Adipocyte (in vitro differentiated cells): ENCODE measurements around the gene CHRDL1.
A peak's percentile ranks its signal among the peaks of the same experiment; 100 is the strongest.
"Not testable (repeated sequence)": the region's sequence is repeated elsewhere in the genome, so short reads cannot be mapped to it uniquely, and the experiment has no call there.

Experiments
- DNase-seq: peaks from one replicate; pipeline ENCODE4 v3.0.0-alpha.2; 2015; ENCODE audit warnings: low read depth
- H3K27me3 ChIP-seq: replicated peaks from 2 replicates; pipeline ENCODE4 v1.7.0; 2013; ENCODE audit warnings: mild to moderate bottlenecking, low read length, moderate library complexity; ENCODE audit not compliant: control insufficient read depth, insufficient read depth
- H3K36me3 ChIP-seq: 2 replicates; pipeline ENCODE4 v1.7.0; 2013; ENCODE audit warnings: low read length, mild to moderate bottlenecking, moderate library complexity; ENCODE audit not compliant: control insufficient read depth, insufficient read depth, severe bottlenecking
- H3K4me1 ChIP-seq: 2 replicates; pipeline ENCODE4 v1.7.0; 2013; ENCODE audit warnings: mild to moderate bottlenecking, low read length, moderate library complexity; ENCODE audit not compliant: control insufficient read depth, insufficient read depth
- H3K4me3 ChIP-seq: 2 replicates; pipeline ENCODE4 v1.7.0; 2013; ENCODE audit warnings: mild to moderate bottlenecking, low read length, moderate library complexity
- H3K9ac ChIP-seq: 2 replicates; pipeline ENCODE4 v1.7.0; 2013; ENCODE audit warnings: mild to moderate bottlenecking, low read length, moderate library complexity
- H3K9me3 ChIP-seq: 2 replicates; pipeline ENCODE4 v1.7.0; 2013; ENCODE audit warnings: mild to moderate bottlenecking, low read length, moderate library complexity; ENCODE audit not compliant: control insufficient read depth

CHRDL1 gene

DNA sequence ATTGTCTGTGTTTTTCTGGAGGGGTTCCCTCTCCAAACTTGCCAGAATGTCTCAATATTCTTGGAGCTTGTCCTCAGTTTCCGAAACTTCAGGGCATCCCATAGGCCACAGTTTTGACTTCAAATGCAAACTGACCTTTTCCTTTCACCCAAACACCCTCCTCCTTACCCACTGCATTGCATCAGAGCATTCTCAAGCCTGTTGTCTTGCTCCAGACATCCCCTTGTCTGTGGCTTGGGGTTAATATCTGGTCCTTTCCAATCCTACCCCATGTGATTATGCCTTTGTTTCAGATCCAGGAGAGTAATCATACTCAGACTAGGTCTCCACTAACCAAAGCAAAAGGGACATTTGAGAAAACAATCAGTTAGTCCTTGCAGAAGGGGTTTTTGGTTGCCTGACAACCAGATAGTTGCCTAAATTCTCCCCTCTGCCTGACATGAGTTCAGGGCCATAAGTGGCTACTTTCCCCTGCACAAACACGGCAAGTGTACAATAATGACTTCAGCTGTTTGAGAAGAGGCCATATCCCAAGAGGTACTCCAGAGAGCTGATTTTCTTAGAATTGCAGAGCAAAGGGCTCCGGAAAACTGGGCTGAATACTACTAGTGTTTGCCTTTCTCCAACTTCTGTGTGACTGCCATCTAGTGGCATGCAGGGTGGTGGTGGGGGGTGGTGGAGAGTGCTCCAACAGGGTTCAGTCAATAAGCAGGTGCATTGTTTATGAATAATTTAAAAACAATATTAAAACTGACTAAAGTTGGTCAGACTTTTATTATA is 130.2 kb downstream of the CHRDL1 start:
- H3K4me1 ChIP-seq: peaks cover 6% of the 10 kb centered on the region
- peaks cover 14% of the 10 kb centered on the region for H3K27me3 ChIP-seq
- no peaks in the 10 kb centered on the region for H3K36me3 ChIP-seq

GRCh38 chrX:110657073-110657472 is 138.5 kb downstream of the CHRDL1 start:
- Histone ChIP-seq H3K9ac (no peak overlapping the region), H3K4me1 (no peaks in the 10 kb centered on the region), H3K9me3 (peaks cover 26% of the 10 kb centered on the region), H3K36me3 (no peaks in the 10 kb centered on the region), H3K27me3 (peaks cover 3% of the 10 kb centered on the region), H3K4me3 (no peak overlapping the region)
- no peak for DNase-seq

More for the DNA sequence above, 130.2 kb downstream of the CHRDL1 start:
- Histone ChIP-seq H3K4me3 (no peak overlapping the region), H3K9ac (peak overlapping the region; percentile 29), H3K9me3 (no peaks in the 10 kb centered on the region)
- DNase-seq: peak; percentile 31

DNA sequence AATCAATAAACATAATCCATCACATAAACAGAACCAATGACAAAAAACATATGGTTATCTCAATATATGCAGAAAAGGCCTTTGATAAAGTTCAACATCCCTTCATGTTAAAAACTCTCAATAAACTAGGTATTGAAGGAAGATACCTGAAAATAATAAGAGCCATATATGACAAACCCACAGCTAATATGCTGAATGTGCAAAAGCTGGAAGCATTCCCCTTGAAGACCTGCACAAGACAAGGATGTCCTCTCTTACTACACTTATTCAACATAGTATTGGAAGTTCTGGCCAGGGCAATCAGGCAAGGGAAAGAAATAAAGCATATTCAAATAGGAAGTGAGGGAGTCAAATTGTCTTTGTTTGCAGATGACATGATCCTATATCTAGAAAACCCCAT is 141.3 kb downstream of the CHRDL1 start:
- H3K27me3 ChIP-seq, H3K4me1 ChIP-seq, DNase-seq, H3K36me3 ChIP-seq, H3K4me3 ChIP-seq, H3K9ac ChIP-seq: not testable (repeated sequence)
- peaks cover 40% of the 10 kb centered on the region for H3K9me3 ChIP-seq

DNA sequence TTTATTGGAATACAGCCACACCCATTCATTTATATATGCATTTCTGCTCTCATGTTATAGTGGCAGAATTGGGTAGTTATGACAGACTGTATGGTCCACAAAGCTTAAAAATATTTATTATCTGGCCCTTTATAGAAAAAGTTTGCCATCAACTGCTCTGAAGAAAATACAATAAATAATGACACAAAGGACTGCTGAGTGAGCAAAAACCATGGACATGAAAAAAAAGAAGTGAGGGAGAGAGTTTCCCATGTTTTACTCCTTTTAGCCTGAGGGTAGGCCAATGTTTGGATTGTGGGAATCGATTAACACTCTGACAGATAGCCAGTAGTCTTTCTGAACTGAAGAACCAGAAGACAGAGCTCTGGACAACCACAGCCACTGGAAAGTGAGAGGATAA is 149.2 kb downstream of the CHRDL1 start:
- Histone ChIP-seq H3K27me3 (no peaks in the 10 kb centered on the region), H3K9ac (no peak overlapping the region), H3K4me3 (no peak overlapping the region), H3K9me3 (peaks cover 24% of the 10 kb centered on the region), H3K4me1 (no peaks in the 10 kb centered on the region), H3K36me3 (no peaks in the 10 kb centered on the region)
- no peak for DNase-seq
